ENCODE results near the gene SAE1.
A peak's percentile ranks its signal among the peaks of the same experiment; 100 is the strongest.

Gene SAE1

GRCh38 chr19:47209319-47210179, 78.9 kb downstream of the SAE1 start:
- Histone ChIP-seq H3K27ac (ENCODE audit: low read length) (no peak overlapping the region), H3K4me1 (ENCODE audit: control insufficient read depth, low read depth, low read length) (peaks cover 7% of the 10 kb centered on the region), H3K4me3 (ENCODE audit: low read length) (no peak overlapping the region), H3K9ac (ENCODE audit: low read length) (no peak overlapping the region), H3K27me3 (ENCODE audit: control insufficient read depth, insufficient read depth, low read length) (no peaks in the 10 kb centered on the region), H3K36me3 (ENCODE audit: control insufficient read depth, low read depth, low read length) (peaks cover 51% of the 10 kb centered on the region), H3K9me3 (ENCODE audit: control insufficient read depth, low read depth, low read length) (no peaks in the 10 kb centered on the region)

GRCh38 chr19:47210180-47210490, 79.5 kb downstream of the SAE1 start:
- H3K27ac ChIP-seq (ENCODE audit: low read length), result no peak overlapping the region
- no peaks in the 10 kb centered on the region for H3K27me3 ChIP-seq (ENCODE audit: control insufficient read depth, insufficient read depth, low read length)
- no peaks in the 10 kb centered on the region for H3K9me3 ChIP-seq (ENCODE audit: control insufficient read depth, low read depth, low read length)
- H3K9ac ChIP-seq (ENCODE audit: low read length), result no peak overlapping the region
- H3K4me1 ChIP-seq (ENCODE audit: control insufficient read depth, low read depth, low read length), result peaks cover 7% of the 10 kb centered on the region
- peaks cover 45% of the 10 kb centered on the region for H3K36me3 ChIP-seq (ENCODE audit: control insufficient read depth, low read depth, low read length)
- no peak overlapping the region for H3K4me3 ChIP-seq (ENCODE audit: low read length)

- no peaks in the 10 kb centered on the region for H3K27me3 ChIP-seq (ENCODE audit: control insufficient read depth, insufficient read depth, low read length)
- peaks cover 7% of the 10 kb centered on the region for H3K4me1 ChIP-seq (ENCODE audit: control insufficient read depth, low read depth, low read length)
- H3K27ac ChIP-seq (ENCODE audit: low read length), result no peak overlapping the region
- H3K9ac ChIP-seq (ENCODE audit: low read length), result no peak overlapping the region
- H3K4me3 ChIP-seq (ENCODE audit: low read length), result no peak overlapping the region
- no peaks in the 10 kb centered on the region for H3K9me3 ChIP-seq (ENCODE audit: control insufficient read depth, low read depth, low read length)
- peaks cover 38% of the 10 kb centered on the region for H3K36me3 ChIP-seq (ENCODE audit: control insufficient read depth, low read depth, low read length)
Observed at GRCh38 chr19:47210689-47211316, 80.2 kb downstream of the SAE1 start.

- H3K36me3 ChIP-seq (ENCODE audit: control insufficient read depth, low read depth, low read length), result no peaks in the 10 kb centered on the region
- no peaks in the 10 kb centered on the region for H3K9me3 ChIP-seq (ENCODE audit: control insufficient read depth, low read depth, low read length)
- H3K4me1 ChIP-seq (ENCODE audit: control insufficient read depth, low read depth, low read length), result no peaks in the 10 kb centered on the region
- H3K4me3 ChIP-seq (ENCODE audit: low read length), result no peak overlapping the region
- H3K9ac ChIP-seq (ENCODE audit: low read length), result no peak overlapping the region
- no peak overlapping the region for H3K27ac ChIP-seq (ENCODE audit: low read length)
- H3K27me3 ChIP-seq (ENCODE audit: control insufficient read depth, insufficient read depth, low read length), result no peaks in the 10 kb centered on the region
Observed at GRCh38 chr19:47215581-47215980, 84.9 kb downstream of the SAE1 start.

- Histone ChIP-seq H3K9me3 (ENCODE audit: control insufficient read depth, low read depth, low read length) (no peaks in the 10 kb centered on the region), H3K36me3 (ENCODE audit: control insufficient read depth, low read depth, low read length) (peaks cover 4% of the 10 kb centered on the region), H3K27ac (ENCODE audit: low read length) (no peak overlapping the region), H3K4me1 (ENCODE audit: control insufficient read depth, low read depth, low read length) (peaks cover 7% of the 10 kb centered on the region), H3K9ac (ENCODE audit: low read length) (no peak overlapping the region), H3K4me3 (ENCODE audit: low read length) (no peak overlapping the region), H3K27me3 (ENCODE audit: control insufficient read depth, insufficient read depth, low read length) (no peaks in the 10 kb centered on the region)
Observed at GRCh38 chr19:47221080-47221841, 90.6 kb downstream of the SAE1 start.

GRCh38 chr19:47221890-47222289, 91.3 kb downstream of the SAE1 start:
- no peak overlapping the region for H3K27ac ChIP-seq (ENCODE audit: low read length)
- no peak overlapping the region for H3K4me3 ChIP-seq (ENCODE audit: low read length)
- peaks cover 4% of the 10 kb centered on the region for H3K36me3 ChIP-seq (ENCODE audit: control insufficient read depth, low read depth, low read length)
- no peaks in the 10 kb centered on the region for H3K9me3 ChIP-seq (ENCODE audit: control insufficient read depth, low read depth, low read length)
- H3K27me3 ChIP-seq (ENCODE audit: control insufficient read depth, insufficient read depth, low read length), result no peaks in the 10 kb centered on the region
- H3K9ac ChIP-seq (ENCODE audit: low read length), result no peak overlapping the region
- peaks cover 9% of the 10 kb centered on the region for H3K4me1 ChIP-seq (ENCODE audit: control insufficient read depth, low read depth, low read length)

- Histone ChIP-seq H3K4me1 (ENCODE audit: control insufficient read depth, low read depth, low read length) (peaks cover 19% of the 10 kb centered on the region), H3K27me3 (ENCODE audit: control insufficient read depth, insufficient read depth, low read length) (peaks cover 12% of the 10 kb centered on the region), H3K9ac (ENCODE audit: low read length) (peak overlapping the region; percentile 50), H3K27ac (ENCODE audit: low read length) (peak overlapping the region; percentile 2), H3K4me3 (ENCODE audit: low read length) (peak overlapping the region; percentile 64), H3K36me3 (ENCODE audit: control insufficient read depth, low read depth, low read length) (peaks cover 4% of the 10 kb centered on the region), H3K9me3 (ENCODE audit: control insufficient read depth, low read depth, low read length) (no peaks in the 10 kb centered on the region)
Observed at GRCh38 chr19:47225746-47226425, 95.3 kb downstream of the SAE1 start.

GRCh38 chr19:47226426-47227351, 96.1 kb downstream of the SAE1 start:
- H3K36me3 ChIP-seq (ENCODE audit: control insufficient read depth, low read depth, low read length), result peaks cover 1% of the 10 kb centered on the region
- peak overlapping the region; percentile 50 for H3K9ac ChIP-seq (ENCODE audit: low read length)
- H3K4me1 ChIP-seq (ENCODE audit: control insufficient read depth, low read depth, low read length), result peaks cover 22% of the 10 kb centered on the region
- no peaks in the 10 kb centered on the region for H3K9me3 ChIP-seq (ENCODE audit: control insufficient read depth, low read depth, low read length)
- peaks cover 12% of the 10 kb centered on the region for H3K27me3 ChIP-seq (ENCODE audit: control insufficient read depth, insufficient read depth, low read length)
- H3K27ac ChIP-seq (ENCODE audit: low read length), result peak overlapping the region; percentile 74
- H3K4me3 ChIP-seq (ENCODE audit: low read length), result peak overlapping the region; percentile 64

GRCh38 chr19:47227352-47228167, 96.9 kb downstream of the SAE1 start:
- Histone ChIP-seq H3K4me1 (ENCODE audit: control insufficient read depth, low read depth, low read length) (peaks cover 22% of the 10 kb centered on the region), H3K27me3 (ENCODE audit: control insufficient read depth, insufficient read depth, low read length) (peaks cover 12% of the 10 kb centered on the region), H3K36me3 (ENCODE audit: control insufficient read depth, low read depth, low read length) (no peaks in the 10 kb centered on the region), H3K27ac (ENCODE audit: low read length) (peak overlapping the region; percentile 74), H3K9ac (ENCODE audit: low read length) (peak overlapping the region; percentile 50), H3K9me3 (ENCODE audit: control insufficient read depth, low read depth, low read length) (no peaks in the 10 kb centered on the region), H3K4me3 (ENCODE audit: low read length) (peak overlapping the region; percentile 64)
